A549 (cell line): ENCODE results near the gene ZDHHC1. TPM values are rescaled to one million over a fixed set of nuclear protein-coding genes. Genes with fewer than 3 reads are reported as not detected.

Experiments
- ATAC-seq, 2 experiments: fragments of 200-7000 bp in 1 of 2; fragments of >200 bp in 1 of 2; cut with Nextera tagmentation in 1 of 2; cut with Tn5 transposase in 1 of 2; 3 replicates each; pipeline versions ENCODE4 v1.8.0 to v1.9.1; 2018 to 2020; ENCODE audit warnings: mild to moderate bottlenecking in 1 of 2, moderate library complexity in 1 of 2
- CTCF ChIA-PET: fragments of 300-600 bp; sonication (Branson Sonifier 250); formaldehyde crosslinking; extraction: SDS; loops from one replicate; lab custom pipeline; 2021; ENCODE audit warnings: antibody characterized with exemption, inconsistent platforms; lab: Yijun Ruan, JAX
- POLR2A ChIA-PET: fragments of 350-600 bp; formaldehyde crosslinking; extraction: SDS; loops from one replicate; lab custom pipeline; 2021; ENCODE audit warnings: antibody characterized with exemption, inconsistent platforms; lab: Yijun Ruan, JAX
- DNase-seq, 2 experiments: peaks; one replicate each; pipeline versions ENCODE4 v3.0.0 to v3.0.0-alpha.2; 2011 to 2016; ENCODE audit warnings: low read depth in 1 of 2, low spot score in 1 of 2
- FAIRE-seq: peaks from 2 replicates; lab custom pipeline; 2011; peaks lifted over from hg19 to GRCh38; lab: Jason Lieb, UNC
- H3K27ac ChIP-seq, 2 experiments: fragments of >200 bp; sonication (Bioruptor Twin); formaldehyde crosslinking; 3 replicates each; pipeline ENCODE4 v1.5.1; 2016 to 2017
- H3K4me1 ChIP-seq: fragments of >200 bp; sonication (Bioruptor Twin); formaldehyde crosslinking; 3 replicates; pipeline ENCODE4 v1.6.1; 2016
- H3K4me2 ChIP-seq: fragments of >200 bp; sonication (Bioruptor Twin); formaldehyde crosslinking; 3 replicates; pipeline ENCODE4 v1.6.1; 2016
- H3K4me3 ChIP-seq: fragments of >200 bp; sonication (Bioruptor Twin); formaldehyde crosslinking; 3 replicates; pipeline ENCODE4 v1.5.1; 2016
- H3K9me3 ChIP-seq: fragments of >200 bp; sonication (Bioruptor Twin); formaldehyde crosslinking; 3 replicates; pipeline ENCODE4 v1.6.1; 2016
- BHLHE40 ChIP-seq: IDR thresholded peaks from 2 replicates; pipeline ENCODE4 v1.6.1; 2012; ENCODE audit warnings: low read depth, low read length, inconsistent platforms
- CBX2 ChIP-seq: fragments of 200-600 bp; sonication (generic); IDR thresholded peaks from 2 replicates; pipeline ENCODE4 v1.6.1; 2016; ENCODE audit warnings: low read depth, mild to moderate bottlenecking, borderline replicate concordance
- CHD2 ChIP-seq: fragments of 150-350 bp; IDR thresholded peaks from 2 replicates; pipeline ENCODE4 v1.6.1; 2014; ENCODE audit warnings: low read length; ENCODE audit not compliant: partially characterized antibody
- EHF ChIP-seq: fragments of 250-450 bp; sonication (Bioruptor Pico); IDR thresholded peaks from 2 replicates; pipeline ENCODE4 v1.5.0; 2020; ENCODE audit warnings: mild to moderate bottlenecking
- EHMT2 ChIP-seq: fragments of 200-600 bp; sonication (generic); IDR thresholded peaks from 2 replicates; pipeline ENCODE4 v1.6.1; 2016; ENCODE audit warnings: antibody characterized with exemption, low read depth, mild to moderate bottlenecking, moderate library complexity
- ESRRA ChIP-seq: fragments of 150-350 bp; IDR thresholded peaks from 2 replicates; pipeline ENCODE4 v1.6.1; 2014; ENCODE audit warnings: mild to moderate bottlenecking, low read length, borderline replicate concordance
- GATA3 ChIP-seq: IDR thresholded peaks from 2 replicates; pipeline ENCODE4 v1.6.1; 2012; ENCODE audit warnings: borderline replicate concordance
- HEYL ChIP-seq: fragments of 250-450 bp; sonication (Bioruptor Pico); IDR thresholded peaks from 2 replicates; pipeline ENCODE4 v1.8.0; 2021; ENCODE audit warnings: mild to moderate bottlenecking, moderate library complexity
- HOXB13 ChIP-seq: fragments of 250-450 bp; sonication (Bioruptor Pico); IDR thresholded peaks from 2 replicates; pipeline ENCODE4 v1.5.0; 2020; ENCODE audit warnings: low read depth, mild to moderate bottlenecking, moderate library complexity
- JUN ChIP-seq, 2 experiments: fragments of >200 bp; sonication (Bioruptor Twin); formaldehyde crosslinking; IDR thresholded peaks; 2 replicates in 1 of 2; 3 replicates in 1 of 2; pipeline ENCODE4 v1.6.1; 2016 to 2017
- MAFK ChIP-seq: fragments of 450-650 bp; IDR thresholded peaks from 2 replicates; pipeline ENCODE4 v1.6.1; 2014; ENCODE audit not compliant: partially characterized antibody
- MYC ChIP-seq: IDR thresholded peaks from 2 replicates; pipeline ENCODE4 v1.6.1; 2012; ENCODE audit warnings: mild to moderate bottlenecking, inconsistent platforms, low read length, improper control_type of control experiment, borderline replicate concordance
- PHF8 ChIP-seq: fragments of 200-600 bp; sonication (generic); IDR thresholded peaks from 2 replicates; pipeline ENCODE4 v1.6.1; 2016; ENCODE audit warnings: low read depth, mild to moderate bottlenecking, antibody characterized with exemption, moderate library complexity, borderline replicate concordance
- POLR2AphosphoS2 ChIP-seq: conservative IDR thresholded peaks from 2 replicates; pipeline ENCODE4 v1.6.1; 2012; ENCODE audit warnings: low read length, improper control_type of control experiment, inconsistent platforms
- RAD21 ChIP-seq, 2 experiments: fragments of >200 bp in 1 of 2; sonication (Bioruptor Twin) in 1 of 2; formaldehyde crosslinking in 1 of 2; IDR thresholded peaks in 1 of 2; conservative IDR thresholded peaks in 1 of 2; 2 replicates in 1 of 2; 3 replicates in 1 of 2; pipeline ENCODE4 v1.6.1; 2012 to 2018; ENCODE audit warnings: inconsistent platforms in 1 of 2
- RARB ChIP-seq: fragments of 250-450 bp; sonication (Bioruptor Pico); IDR thresholded peaks from 2 replicates; pipeline ENCODE4 v1.8.0; 2021; ENCODE audit warnings: mild to moderate bottlenecking, moderate library complexity
- RFX5 ChIP-seq: fragments of 450-650 bp; IDR thresholded peaks from 2 replicates; pipeline ENCODE4 v1.7.1; 2014; ENCODE audit warnings: antibody characterized with exemption, mild to moderate bottlenecking, moderate library complexity
- SMC3 ChIP-seq: fragments of >200 bp; sonication (Bioruptor Twin); formaldehyde crosslinking; IDR thresholded peaks from 3 replicates; pipeline ENCODE4 v1.6.1; 2018; ENCODE audit warnings: inconsistent platforms
- SREBF2 ChIP-seq: fragments of 450-650 bp; IDR thresholded peaks from 2 replicates; pipeline ENCODE4 v1.6.1; 2014; ENCODE audit warnings: mild to moderate bottlenecking, moderate library complexity
- TP53 ChIP-seq: fragments of 250-450 bp; sonication (Bioruptor Pico); IDR thresholded peaks from 2 replicates; pipeline ENCODE4 v1.5.0; 2021; ENCODE audit warnings: mild to moderate bottlenecking, moderate library complexity
- ZFP36 ChIP-seq: fragments of 450-650 bp; IDR thresholded peaks from 2 replicates; pipeline ENCODE4 v1.6.1; 2014; ENCODE audit warnings: borderline replicate concordance; ENCODE audit not compliant: partially characterized antibody
- WGBS: methylation state at CpG from one replicate; pipeline ENCODE4 v1.1.6; 2017; ENCODE audit errors: missing lambda C conversion rate; 5-methylcytosine and 5-hydroxymethylcytosine counted together
- polyA plus RNA-seq, 4 experiments: library from polyadenylated mRNA; depleted of rRNA in 3 of 4; stranded (reverse); fragments of >200 nt; fragmentation: RNase III in 1 of 4; extraction: RNeasy Plus Mini Kit Qiagen cat#74134 plus additional on column Dnase treatment in 1 of 4; gene quantifications; 2 replicates in 3 of 4; 3 replicates in 1 of 4; pipeline ENCODE4 v1.2.3, GENCODE V29; 2011 to 2017
- TF ChIP-seq, protein P1 (sequence below): fragments of >200 bp; sonication (Bioruptor Twin); formaldehyde crosslinking; IDR thresholded peaks from 3 replicates; pipeline ENCODE4 v1.5.1; 2016
- TF ChIP-seq, protein P2 (sequence below): fragments of 150-350 bp; IDR thresholded peaks from 2 replicates; pipeline ENCODE4 v1.6.1; 2014; ENCODE audit warnings: low read depth, mild to moderate bottlenecking, low read length
- TF ChIP-seq, protein P3 (sequence below): fragments of >200 bp; sonication (Bioruptor Twin); formaldehyde crosslinking; IDR thresholded peaks from 3 replicates; pipeline ENCODE4 v1.6.1; 2016
- TF ChIP-seq, protein P4 (sequence below): IDR thresholded peaks from 2 replicates; pipeline ENCODE4 v1.6.1; 2012; ENCODE audit warnings: low read depth, borderline replicate concordance
- TF ChIP-seq, protein P5 (sequence below): fragments of >200 bp; sonication (Bioruptor Twin); formaldehyde crosslinking; IDR thresholded peaks from 2 replicates; pipeline ENCODE4 v1.6.1; 2016
- TF ChIP-seq, protein P6 (sequence below): fragments of 450-650 bp; IDR thresholded peaks from 2 replicates; pipeline ENCODE4 v1.6.1; 2014; ENCODE audit warnings: antibody characterized with exemption

The ZDHHC1 gene
- polyA plus RNA-seq, 2 of the 4 experiments (the other 2 are of a cell fraction): 3.5 to 5.9 TPM

DNA sequence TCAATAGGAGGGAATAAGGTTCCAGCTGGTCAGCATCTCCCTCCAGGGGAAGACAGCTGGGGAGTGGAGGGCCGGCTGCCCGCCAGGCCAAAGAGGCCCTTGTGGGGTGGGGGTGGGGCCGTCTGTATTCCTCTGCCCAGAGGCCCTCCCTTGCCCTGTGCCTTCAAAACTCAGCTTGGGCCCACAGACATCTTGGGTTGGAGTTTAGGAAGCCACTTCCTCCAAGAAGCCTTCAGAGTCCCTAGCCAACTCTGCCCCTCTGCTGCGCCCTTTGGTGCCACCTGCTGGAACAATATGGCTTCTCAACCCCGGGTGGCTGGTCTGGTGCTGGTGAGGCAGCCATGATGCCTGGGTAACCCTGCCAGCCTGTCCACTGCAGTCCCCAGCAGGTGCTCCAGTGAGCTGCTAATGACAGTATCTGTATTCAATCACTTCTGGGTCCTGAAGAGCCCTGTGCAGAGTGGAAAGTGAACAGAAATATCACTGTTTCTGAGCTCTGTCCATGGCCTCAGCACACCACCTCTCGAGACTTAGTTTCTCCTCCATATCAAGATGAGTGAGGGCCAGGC is 31.3 kb upstream of the ZDHHC1 start:
- 0 out of 6 replicates have a peak overlapping the region, but pooled peaks of 1 of the 2 experiments have one; percentile 3 for H3K27ac ChIP-seq
- H3K4me1 ChIP-seq: peaks cover 20% of the 10 kb centered on the region
- peak; percentile 64 to 77 for DNase-seq
- TF ChIP-seq MYC: no peak
- TF ChIP-seq POLR2AphosphoS2: no peak
- TF ChIP-seq, protein P1, sequence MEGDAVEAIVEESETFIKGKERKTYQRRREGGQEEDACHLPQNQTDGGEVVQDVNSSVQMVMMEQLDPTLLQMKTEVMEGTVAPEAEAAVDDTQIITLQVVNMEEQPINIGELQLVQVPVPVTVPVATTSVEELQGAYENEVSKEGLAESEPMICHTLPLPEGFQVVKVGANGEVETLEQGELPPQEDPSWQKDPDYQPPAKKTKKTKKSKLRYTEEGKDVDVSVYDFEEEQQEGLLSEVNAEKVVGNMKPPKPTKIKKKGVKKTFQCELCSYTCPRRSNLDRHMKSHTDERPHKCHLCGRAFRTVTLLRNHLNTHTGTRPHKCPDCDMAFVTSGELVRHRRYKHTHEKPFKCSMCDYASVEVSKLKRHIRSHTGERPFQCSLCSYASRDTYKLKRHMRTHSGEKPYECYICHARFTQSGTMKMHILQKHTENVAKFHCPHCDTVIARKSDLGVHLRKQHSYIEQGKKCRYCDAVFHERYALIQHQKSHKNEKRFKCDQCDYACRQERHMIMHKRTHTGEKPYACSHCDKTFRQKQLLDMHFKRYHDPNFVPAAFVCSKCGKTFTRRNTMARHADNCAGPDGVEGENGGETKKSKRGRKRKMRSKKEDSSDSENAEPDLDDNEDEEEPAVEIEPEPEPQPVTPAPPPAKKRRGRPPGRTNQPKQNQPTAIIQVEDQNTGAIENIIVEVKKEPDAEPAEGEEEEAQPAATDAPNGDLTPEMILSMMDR: peak; percentile 58
- no peak for TF ChIP-seq HEYL (CRISPR knock-in tag)
- no peak for TF ChIP-seq ESRRA
- TF ChIP-seq RFX5: no peak
- TF ChIP-seq, protein P2, sequence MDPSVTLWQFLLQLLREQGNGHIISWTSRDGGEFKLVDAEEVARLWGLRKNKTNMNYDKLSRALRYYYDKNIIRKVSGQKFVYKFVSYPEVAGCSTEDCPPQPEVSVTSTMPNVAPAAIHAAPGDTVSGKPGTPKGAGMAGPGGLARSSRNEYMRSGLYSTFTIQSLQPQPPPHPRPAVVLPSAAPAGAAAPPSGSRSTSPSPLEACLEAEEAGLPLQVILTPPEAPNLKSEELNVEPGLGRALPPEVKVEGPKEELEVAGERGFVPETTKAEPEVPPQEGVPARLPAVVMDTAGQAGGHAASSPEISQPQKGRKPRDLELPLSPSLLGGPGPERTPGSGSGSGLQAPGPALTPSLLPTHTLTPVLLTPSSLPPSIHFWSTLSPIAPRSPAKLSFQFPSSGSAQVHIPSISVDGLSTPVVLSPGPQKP: no peak
- TF ChIP-seq, protein P3, sequence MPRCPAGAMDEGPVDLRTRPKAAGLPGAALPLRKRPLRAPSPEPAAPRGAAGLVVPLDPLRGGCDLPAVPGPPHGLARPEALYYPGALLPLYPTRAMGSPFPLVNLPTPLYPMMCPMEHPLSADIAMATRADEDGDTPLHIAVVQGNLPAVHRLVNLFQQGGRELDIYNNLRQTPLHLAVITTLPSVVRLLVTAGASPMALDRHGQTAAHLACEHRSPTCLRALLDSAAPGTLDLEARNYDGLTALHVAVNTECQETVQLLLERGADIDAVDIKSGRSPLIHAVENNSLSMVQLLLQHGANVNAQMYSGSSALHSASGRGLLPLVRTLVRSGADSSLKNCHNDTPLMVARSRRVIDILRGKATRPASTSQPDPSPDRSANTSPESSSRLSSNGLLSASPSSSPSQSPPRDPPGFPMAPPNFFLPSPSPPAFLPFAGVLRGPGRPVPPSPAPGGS: no peak
- no peak for TF ChIP-seq RARB (CRISPR knock-in tag)
- TF ChIP-seq EHF (CRISPR knock-in tag): no peak
- TF ChIP-seq ZFP36: peak; percentile 57
- TF ChIP-seq MAFK: no peak
- TF ChIP-seq BHLHE40: no peak
- TF ChIP-seq, protein P4, sequence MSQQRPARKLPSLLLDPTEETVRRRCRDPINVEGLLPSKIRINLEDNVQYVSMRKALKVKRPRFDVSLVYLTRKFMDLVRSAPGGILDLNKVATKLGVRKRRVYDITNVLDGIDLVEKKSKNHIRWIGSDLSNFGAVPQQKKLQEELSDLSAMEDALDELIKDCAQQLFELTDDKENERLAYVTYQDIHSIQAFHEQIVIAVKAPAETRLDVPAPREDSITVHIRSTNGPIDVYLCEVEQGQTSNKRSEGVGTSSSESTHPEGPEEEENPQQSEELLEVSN: no peak
- TF ChIP-seq SREBF2: no peak
- no peak for TF ChIP-seq PHF8
- TF ChIP-seq, protein P5, sequence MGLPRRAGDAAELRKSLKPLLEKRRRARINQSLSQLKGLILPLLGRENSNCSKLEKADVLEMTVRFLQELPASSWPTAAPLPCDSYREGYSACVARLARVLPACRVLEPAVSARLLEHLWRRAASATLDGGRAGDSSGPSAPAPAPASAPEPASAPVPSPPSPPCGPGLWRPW: no peak
- TF ChIP-seq TP53 (CRISPR knock-in tag): no peak
- TF ChIP-seq CHD2: no peak
- no peak for TF ChIP-seq CBX2
- TF ChIP-seq GATA3: no peak
- no peak for TF ChIP-seq EHMT2
- peak; percentile 48 to 58 for TF ChIP-seq RAD21 (conservative IDR thresholded peaks at IDR 0.05 in 1 of 2, IDR thresholded peaks at IDR 0.05 in 1 of 2)
- peak; percentile 48 for TF ChIP-seq SMC3
- no peak for TF ChIP-seq HOXB13 (CRISPR knock-in tag)
- TF ChIP-seq, protein P6, sequence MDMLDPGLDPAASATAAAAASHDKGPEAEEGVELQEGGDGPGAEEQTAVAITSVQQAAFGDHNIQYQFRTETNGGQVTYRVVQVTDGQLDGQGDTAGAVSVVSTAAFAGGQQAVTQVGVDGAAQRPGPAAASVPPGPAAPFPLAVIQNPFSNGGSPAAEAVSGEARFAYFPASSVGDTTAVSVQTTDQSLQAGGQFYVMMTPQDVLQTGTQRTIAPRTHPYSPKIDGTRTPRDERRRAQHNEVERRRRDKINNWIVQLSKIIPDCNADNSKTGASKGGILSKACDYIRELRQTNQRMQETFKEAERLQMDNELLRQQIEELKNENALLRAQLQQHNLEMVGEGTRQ: no peak
- TF ChIP-seq JUN (IDR thresholded peaks at IDR 0.05): no peak
- TF ChIP-seq, all 56 proteins: peak for 4
- FAIRE-seq (no peak), ATAC-seq (peak; percentile 54 to 76; a peak in 4 of 6 replicates)
- Histone ChIP-seq H3K4me2 (no peak overlapping the region), H3K9me3 (no peaks in the 10 kb centered on the region), H3K4me3 (no peak overlapping the region)
- WGBS: 60% methylated on average over 6 of the region's 6 CpGs
- ChIA-PET CTCF (interaction anchor here (0.5 to 17.9 kb wide), 24 partner anchors 9 to 777 kb away, joined by 3 to 207 read pairs (median 4); partner anchors contain the start of gene CARMIL2), POLR2A (no interaction called here)
